Activated gamma-delta T cell treated with anti-CD3 and anti-CD28 coated beads, Interleukin-2, amount 50 U/mL, for 16 hours (primary cell): ENCODE results near the gene LMO1.

Experiments
- DNase-seq: peaks from one replicate; pipeline ENCODE4 v3.0.0-alpha.2; 2020; ENCODE audit warnings: low read depth

LMO1 gene

GRCh38 chr11:8263109-8263768, 439 bp downstream of the LMO1 start:
- DNase-seq = no peak

GRCh38 chr11:8262552-8263108, 1.0 kb downstream of the LMO1 start:
- DNase-seq = no peak

GRCh38 chr11:8261921-8262551, 1.6 kb downstream of the LMO1 start:
- no peak for DNase-seq

GRCh38 chr11:8261291-8261690, 2.4 kb downstream of the LMO1 start:
- DNase-seq = no peak

- no peak for DNase-seq
Observed at GRCh38 chr11:8260202-8260966, 3.3 kb downstream of the LMO1 start.

- DNase-seq = no peak
Observed at GRCh38 chr11:8259306-8259959, 4.2 kb downstream of the LMO1 start.

- no peak for DNase-seq
Observed at GRCh38 chr11:8258784-8259183, 4.9 kb downstream of the LMO1 start.

GRCh38 chr11:8258289-8258688, 5.4 kb downstream of the LMO1 start:
- DNase-seq = no peak

- DNase-seq = no peak
Observed at GRCh38 chr11:8257003-8257664, 6.5 kb downstream of the LMO1 start.

- no peak for DNase-seq
Observed at GRCh38 chr11:8256271-8257002, 7.2 kb downstream of the LMO1 start.

GRCh38 chr11:8253566-8253965, 10.1 kb downstream of the LMO1 start:
- no peak for DNase-seq

GRCh38 chr11:8252946-8253345, 10.7 kb downstream of the LMO1 start:
- no peak for DNase-seq

- DNase-seq = no peak
Observed at GRCh38 chr11:8252388-8252787, 11.3 kb downstream of the LMO1 start.

GRCh38 chr11:8251616-8252295, 11.9 kb downstream of the LMO1 start:
- DNase-seq = no peak

- DNase-seq = no peak
Observed at GRCh38 chr11:8250981-8251615, 12.6 kb downstream of the LMO1 start.

GRCh38 chr11:8250434-8250833, 13.2 kb downstream of the LMO1 start:
- no peak for DNase-seq

GRCh38 chr11:8249482-8249881, 14.2 kb downstream of the LMO1 start:
- no peak for DNase-seq

GRCh38 chr11:8248786-8249185, 14.9 kb downstream of the LMO1 start:
- no peak for DNase-seq

- no peak for DNase-seq
Observed at GRCh38 chr11:8247312-8247711, 16.4 kb downstream of the LMO1 start.

GRCh38 chr11:8243458-8243857, 20.2 kb downstream of the LMO1 start:
- no peak for DNase-seq
